ENCODE data around the gene MKRN1. TPM values are rescaled to one million over a fixed set of nuclear protein-coding genes. Genes with fewer than 3 reads are reported as not detected.

The MKRN1 gene
- total and polyA plus RNA-seq, 2 experiments from 2014 or later = 68.8 to 71.5 TPM

GRCh38 chr7:140521421-140521820 is 42.1 kb upstream of the MKRN1 start:
- no peaks in the 10 kb centered on the region for H3K79me2 ChIP-seq (ENCODE audit: insufficient read depth)
- in situ Hi-C loops (cut with MboI) = loop anchor here (10.0 to 25.0 kb wide), 2 partner anchors 113 to 491 kb away; partner anchors contain the start of gene MRPS33
- WGBS, 2 experiments (ENCODE audit: low coverage in 1 of 2, low lambda C conversion rate in 2 of 2, missing lambda C conversion rate in 2 of 2) = 95 to 100% methylated on average over 3 of the region's 3 CpGs

GRCh38 chr7:140519007-140519399 is 39.7 kb upstream of the MKRN1 start:
- DNase-seq = no peak
- H3F3A ChIP-seq (ENCODE audit: insufficient read depth) = no peaks in the 10 kb centered on the region
- no peak overlapping the region for H3K9ac ChIP-seq
- in situ Hi-C loops (cut with MboI) = loop anchor here (5.0 to 25.0 kb wide), 2 partner anchors 138 to 493 kb away; partner anchors contain the start of gene MRPS33
- no peaks in the 10 kb centered on the region for H3K9me2 ChIP-seq (ENCODE audit: insufficient read depth)
- H3K36me3 ChIP-seq (ENCODE audit: low read depth) = no peaks in the 10 kb centered on the region
- no peak overlapping the region for H3K4me3 ChIP-seq
- no peaks in the 10 kb centered on the region for H3K9me3 ChIP-seq (ENCODE audit: low read depth)
- H2AFZ ChIP-seq = peak overlapping the region; percentile 62; the same call in 1 of the 2 replicates
- no peaks in the 10 kb centered on the region for H3K4me1 ChIP-seq (ENCODE audit: insufficient read depth)
- no peaks in the 10 kb centered on the region for H3K79me2 ChIP-seq (ENCODE audit: insufficient read depth)
- no peak overlapping the region for H3K27ac ChIP-seq
- H4K20me1 ChIP-seq (ENCODE audit: insufficient read depth) = no peaks in the 10 kb centered on the region
- TF ChIP-seq EZH2 (IDR thresholded peaks at IDR 0.05; ENCODE audit: insufficient read depth, poor library complexity, severe bottlenecking) (no peak), EZH2phosphoT487 (IDR thresholded peaks at IDR 0.05; ENCODE audit: insufficient read depth, low read depth) (no peak)
- 69 to 71% methylated on average over 7 of the region's 7 CpGs for WGBS, 2 experiments (ENCODE audit: low coverage in 1 of 2, low lambda C conversion rate in 2 of 2, missing lambda C conversion rate in 2 of 2)
- H3K27me3 ChIP-seq (replicated peaks; ENCODE audit: insufficient read depth) = no peaks in the 10 kb centered on the region
- H3K4me2 ChIP-seq (ENCODE audit: unreplicated experiment) = no peak overlapping the region

More at GRCh38 chr7:140521421-140521820, 42.1 kb upstream of the MKRN1 start:
- H4K20me1 ChIP-seq (ENCODE audit: insufficient read depth) = no peaks in the 10 kb centered on the region
- DNase-seq = no peak
- H2AFZ ChIP-seq = no peak overlapping the region
- H3K36me3 ChIP-seq (ENCODE audit: low read depth) = no peaks in the 10 kb centered on the region
- H3K4me3 ChIP-seq = no peak overlapping the region
- TF ChIP-seq EZH2phosphoT487 (IDR thresholded peaks at IDR 0.05; ENCODE audit: insufficient read depth, low read depth) (no peak), EZH2 (IDR thresholded peaks at IDR 0.05; ENCODE audit: insufficient read depth, poor library complexity, severe bottlenecking) (no peak)
- H3K9me2 ChIP-seq (ENCODE audit: insufficient read depth) = no peaks in the 10 kb centered on the region
- H3K27ac ChIP-seq = no peak overlapping the region
- no peaks in the 10 kb centered on the region for H3F3A ChIP-seq (ENCODE audit: insufficient read depth)
- no peaks in the 10 kb centered on the region for H3K27me3 ChIP-seq (replicated peaks; ENCODE audit: insufficient read depth)
- peaks cover 10% of the 10 kb centered on the region; the same call in 1 of the 2 replicates for H3K4me1 ChIP-seq (ENCODE audit: insufficient read depth)
- no peak overlapping the region for H3K4me2 ChIP-seq (ENCODE audit: unreplicated experiment)
- H3K9me3 ChIP-seq (ENCODE audit: low read depth) = no peaks in the 10 kb centered on the region
- H3K9ac ChIP-seq = no peak overlapping the region

DNA sequence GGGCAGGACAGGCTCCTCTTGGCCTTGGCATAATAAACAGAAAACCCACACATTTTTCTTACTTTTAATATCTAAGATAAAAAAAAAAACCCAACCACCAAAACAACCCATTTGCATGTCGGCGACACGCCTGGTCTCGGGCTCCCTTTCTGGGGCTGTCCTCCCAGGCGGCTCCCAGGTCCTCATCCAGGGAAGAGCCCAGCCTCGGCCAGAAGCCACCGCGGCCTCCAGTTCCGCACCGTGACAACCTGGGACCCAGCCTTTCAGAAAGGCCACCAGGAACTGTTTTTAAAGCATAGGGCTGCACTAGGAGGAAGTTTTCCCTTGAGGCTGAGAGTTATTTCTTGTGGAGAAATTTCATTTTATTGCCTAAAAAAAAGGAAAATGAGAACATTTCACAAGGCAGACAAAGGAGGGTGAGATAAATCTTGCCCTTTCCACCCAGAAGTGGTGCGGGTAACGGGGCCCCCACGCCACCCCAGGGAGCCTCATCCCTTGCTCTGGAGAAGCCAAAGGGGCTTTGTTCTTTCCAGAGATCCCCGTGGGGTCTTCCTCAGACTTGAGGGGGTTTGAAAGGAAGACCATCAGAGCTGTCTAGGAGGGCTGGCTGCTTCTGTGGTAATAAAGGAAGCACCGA is 39.2 kb upstream of the MKRN1 start:
- Histone ChIP-seq H3K27ac (no peak overlapping the region), H3F3A (ENCODE audit: insufficient read depth) (no peaks in the 10 kb centered on the region), H3K4me3 (no peak overlapping the region), H2AFZ (peak overlapping the region; percentile 62), H3K9me3 (ENCODE audit: low read depth) (no peaks in the 10 kb centered on the region), H3K4me2 (ENCODE audit: unreplicated experiment) (no peak overlapping the region), H3K36me3 (ENCODE audit: low read depth) (no peaks in the 10 kb centered on the region), H3K4me1 (ENCODE audit: insufficient read depth) (no peaks in the 10 kb centered on the region), H3K9me2 (ENCODE audit: insufficient read depth) (no peaks in the 10 kb centered on the region), H4K20me1 (ENCODE audit: insufficient read depth) (no peaks in the 10 kb centered on the region), H3K27me3 (replicated peaks; ENCODE audit: insufficient read depth) (no peaks in the 10 kb centered on the region), H3K79me2 (ENCODE audit: insufficient read depth) (no peaks in the 10 kb centered on the region), H3K9ac (peak overlapping the region; percentile 26)
- in situ Hi-C loops (cut with MboI) = loop anchor here (5.0 to 25.0 kb wide), 2 partner anchors 139 to 494 kb away; partner anchors contain the start of gene MRPS33
- no peak for DNase-seq
- TF ChIP-seq EZH2 (IDR thresholded peaks at IDR 0.05; ENCODE audit: insufficient read depth, poor library complexity, severe bottlenecking) = no peak
- TF ChIP-seq EZH2phosphoT487 (IDR thresholded peaks at IDR 0.05; ENCODE audit: insufficient read depth, low read depth) = no peak
- WGBS, 2 experiments (ENCODE audit: low coverage in 1 of 2, low lambda C conversion rate in 2 of 2, missing lambda C conversion rate in 2 of 2) = 63 to 71% methylated on average over 15 of the region's 15 CpGs

DNA sequence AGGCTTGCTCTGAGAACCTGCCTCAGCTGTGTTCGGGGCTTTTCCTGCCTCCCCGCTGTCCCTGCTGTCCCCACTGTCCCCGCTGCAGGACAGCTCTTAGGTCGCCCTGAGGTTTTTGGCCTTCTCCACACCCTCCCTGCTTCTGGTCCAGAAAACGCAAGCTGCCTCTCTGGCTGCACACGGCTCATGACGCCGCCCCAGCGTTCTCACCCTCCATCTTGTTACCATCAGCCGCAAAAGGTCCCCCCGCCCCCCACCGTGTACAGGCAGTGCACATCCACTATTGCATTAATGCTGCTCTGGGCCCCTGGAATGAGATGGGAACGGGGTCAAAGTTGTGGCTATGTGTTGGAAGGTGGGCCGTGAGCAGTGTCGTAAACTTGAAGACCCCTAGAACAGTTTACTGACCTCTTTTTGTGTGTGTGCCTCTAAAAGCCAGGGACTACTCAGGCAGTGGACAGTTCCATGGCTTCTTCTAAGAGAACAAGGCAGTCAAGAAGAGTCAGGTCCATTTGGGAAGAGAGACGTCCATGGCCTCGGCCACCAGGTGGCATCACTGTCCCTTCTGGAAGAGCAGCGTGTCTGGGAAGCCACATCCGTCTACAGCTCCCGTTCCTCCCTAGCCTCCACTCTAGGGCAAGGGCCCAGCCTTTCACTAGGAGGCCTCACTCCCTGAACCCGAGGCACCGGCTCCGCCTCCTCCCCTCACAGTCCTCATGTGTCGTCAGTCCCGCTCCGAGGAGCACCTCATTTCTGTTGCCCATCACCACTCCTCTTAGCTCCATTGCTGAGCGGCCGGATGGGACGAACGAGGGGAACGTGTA is 38.5 kb upstream of the MKRN1 start:
- Histone ChIP-seq H3K4me2 (ENCODE audit: unreplicated experiment) (no peak overlapping the region), H3K27ac (no peak overlapping the region), H3K4me3 (no peak overlapping the region), H3K36me3 (ENCODE audit: low read depth) (no peaks in the 10 kb centered on the region), H3F3A (ENCODE audit: insufficient read depth) (no peaks in the 10 kb centered on the region), H2AFZ (peak overlapping the region; percentile 62), H3K27me3 (replicated peaks; ENCODE audit: insufficient read depth) (no peaks in the 10 kb centered on the region), H3K9ac (peak overlapping the region; percentile 26), H4K20me1 (ENCODE audit: insufficient read depth) (no peaks in the 10 kb centered on the region), H3K9me3 (ENCODE audit: low read depth) (no peaks in the 10 kb centered on the region), H3K9me2 (ENCODE audit: insufficient read depth) (no peaks in the 10 kb centered on the region), H3K79me2 (ENCODE audit: insufficient read depth) (no peaks in the 10 kb centered on the region), H3K4me1 (ENCODE audit: insufficient read depth) (no peaks in the 10 kb centered on the region)
- peak; percentile 95 for DNase-seq
- WGBS, 2 experiments (ENCODE audit: low coverage in 1 of 2, low lambda C conversion rate in 2 of 2, missing lambda C conversion rate in 2 of 2) = 28 to 34% methylated on average over 31 of the region's 31 CpGs
- in situ Hi-C loops (cut with MboI) = loop anchor here (5.0 to 25.0 kb wide), 2 partner anchors 140 to 495 kb away; partner anchors contain the start of gene MRPS33
- TF ChIP-seq EZH2phosphoT487 (IDR thresholded peaks at IDR 0.05; ENCODE audit: insufficient read depth, low read depth) (no peak), EZH2 (IDR thresholded peaks at IDR 0.05; ENCODE audit: insufficient read depth, poor library complexity, severe bottlenecking) (no peak)

All from GM23248 (cell line).